GM12878 (cell line): ENCODE measurements around the gene BIRC7. TPM values are rescaled to one million over a fixed set of nuclear protein-coding genes. Genes with fewer than 3 reads are reported as not detected.

Source experiments
- ATAC-seq: fragments of 200-7000 bp; cut with Tn5 transposase; 3 replicates; pipeline ENCODE4 v1.9.1; 2020; ENCODE audit warnings: mild to moderate bottlenecking, moderate library complexity
- BruUV-seq: library from RNA; stranded (reverse); fragments of 400-500 nt; replicated peaks from 2 replicates; lab custom pipeline; 2021; lab: Mats Ljungman, UMichigan
- CTCF ChIA-PET: fragments of 300-600 bp; sonication (Branson Sonifier 250); formaldehyde crosslinking; extraction: SDS; loops from one replicate; lab custom pipeline; 2021; ENCODE audit warnings: inconsistent platforms; lab: Yijun Ruan, JAX
- POLR2A ChIA-PET: fragments of 350-600 bp; formaldehyde crosslinking; extraction: SDS; loops from one replicate; lab custom pipeline; 2021; ENCODE audit warnings: inconsistent platforms; lab: Charles Lee
- RAD21 ChIA-PET: fragments of 300-600 bp; sonication (Branson Sonifier 250); formaldehyde crosslinking; loops from one replicate; lab custom pipeline; 2023; ENCODE audit warnings: antibody characterized with exemption; ENCODE audit not compliant: unreplicated experiment; lab: Charles Lee
- SMC1A ChIA-PET: fragments of 300-600 bp; sonication (Branson Sonifier 250); formaldehyde crosslinking; loops from one replicate; lab custom pipeline; 2023; ENCODE audit not compliant: unreplicated experiment, uncharacterized antibody; lab: Charles Lee
- DNase-seq: peaks from one replicate; pipeline ENCODE4 v3.0.0-alpha.2; 2011; ENCODE audit warnings: low read depth, low spot score
- FAIRE-seq: peaks from 3 replicates; lab custom pipeline; 2011; peaks lifted over from hg19 to GRCh38; lab: Jason Lieb, UNC
- H2AFZ ChIP-seq: 2 replicates; pipeline ENCODE4 v1.6.0; 2011; ENCODE audit warnings: low read depth, low read length, control low read depth; ENCODE audit not compliant: control insufficient read depth
- H3K27ac ChIP-seq: 2 replicates; pipeline ENCODE4 v1.5.1; 2011; ENCODE audit warnings: control low read depth; ENCODE audit not compliant: control insufficient read depth, insufficient read depth
- H3K27me3 ChIP-seq, 2 experiments: replicated peaks in 1 of 2; 2 replicates each; pipeline versions ENCODE4 v1.6.0 to v1.6.1; 2011; ENCODE audit warnings: low read length in 1 of 2; ENCODE audit not compliant: control insufficient read depth in 2 of 2, insufficient read depth in 2 of 2
- H3K36me3 ChIP-seq, 2 experiments: 2 replicates each; pipeline ENCODE4 v1.5.1; 2011; ENCODE audit warnings: low read length in 1 of 2; ENCODE audit not compliant: control insufficient read depth in 2 of 2, insufficient read depth in 2 of 2
- H3K4me1 ChIP-seq: 2 replicates; pipeline ENCODE4 v1.6.1; 2011; ENCODE audit warnings: mild to moderate bottlenecking, low read length, moderate library complexity, mixed read lengths; ENCODE audit not compliant: control insufficient read depth, insufficient read depth
- H3K4me2 ChIP-seq: 2 replicates; pipeline ENCODE4 v1.6.0; 2011; ENCODE audit warnings: control low read depth; ENCODE audit not compliant: control insufficient read depth, insufficient read depth
- H3K4me3 ChIP-seq: fragments of 200-600 bp; sonication (generic); 2 replicates; pipeline ENCODE4 v1.5.1; 2016
- H3K79me2 ChIP-seq: 2 replicates; pipeline ENCODE4 v1.6.0; 2011; ENCODE audit warnings: low read length; ENCODE audit not compliant: control insufficient read depth, insufficient read depth
- H3K9ac ChIP-seq: 2 replicates; pipeline ENCODE4 v1.8.0; 2011; ENCODE audit warnings: low read length, control low read depth, mixed read lengths; ENCODE audit not compliant: control insufficient read depth, insufficient read depth
- H3K9me3 ChIP-seq: replicated peaks from 3 replicates; pipeline ENCODE4 v1.5.1; 2011; ENCODE audit warnings: mild to moderate bottlenecking, low read length; ENCODE audit not compliant: control insufficient read depth, insufficient read depth
- H4K20me1 ChIP-seq: 2 replicates; pipeline ENCODE4 v1.6.0; 2011; ENCODE audit not compliant: control insufficient read depth, insufficient read depth
- BRCA1 ChIP-seq: IDR thresholded peaks from 2 replicates; pipeline ENCODE4 v1.6.1; 2011; ENCODE audit warnings: low read depth, low read length, improper control_type of control experiment
- CEBPB ChIP-seq, 2 experiments: fragments of 150-350 bp in 1 of 2; IDR thresholded peaks; 2 replicates each; pipeline ENCODE4 v1.6.1; 2012 to 2014; ENCODE audit warnings: low read depth in 2 of 2, low read length in 2 of 2, borderline replicate concordance in 1 of 2, inconsistent platforms in 1 of 2
- CREB1 ChIP-seq: IDR thresholded peaks from 2 replicates; pipeline ENCODE4 v1.6.1; 2012; ENCODE audit warnings: low read depth, mild to moderate bottlenecking, inconsistent platforms
- CREM ChIP-seq: IDR thresholded peaks from 2 replicates; pipeline ENCODE4 v1.6.1; 2014; ENCODE audit warnings: antibody characterized with exemption, low read depth
- EED ChIP-seq: sonication (generic); IDR thresholded peaks from 2 replicates; pipeline ENCODE4 v1.6.1; 2016; ENCODE audit warnings: antibody characterized with exemption, low read depth
- EP300 ChIP-seq, 2 experiments: fragments of 150-350 bp in 1 of 2; IDR thresholded peaks; 2 replicates each; pipeline ENCODE4 v1.6.1; 2011 to 2012; ENCODE audit warnings: low read depth in 2 of 2, low read length in 2 of 2, borderline replicate concordance in 1 of 2, improper control_type of control experiment in 1 of 2, inconsistent platforms in 1 of 2; ENCODE audit not compliant: control insufficient read depth in 1 of 2
- ETV6 ChIP-seq, 2 experiments: fragments of 450-650 bp in 1 of 2; IDR thresholded peaks in 1 of 2; conservative IDR thresholded peaks in 1 of 2; 2 replicates each; pipeline ENCODE4 v1.6.1; 2014; ENCODE audit warnings: antibody characterized with exemption in 1 of 2, borderline replicate concordance in 1 of 2, low read depth in 1 of 2, mild to moderate bottlenecking in 1 of 2, moderate library complexity in 1 of 2
- FOXM1 ChIP-seq: IDR thresholded peaks from 2 replicates; pipeline ENCODE4 v1.6.1; 2012; ENCODE audit warnings: low read depth, mild to moderate bottlenecking, inconsistent platforms, low read length, moderate library complexity
- IRF3 ChIP-seq: fragments of 450-650 bp; IDR thresholded peaks from 2 replicates; pipeline ENCODE4 v1.6.1; 2014; ENCODE audit warnings: mild to moderate bottlenecking
- IRF4 ChIP-seq: IDR thresholded peaks from 2 replicates; pipeline ENCODE4 v1.6.1; 2011; ENCODE audit warnings: low read depth, low read length
- MYC ChIP-seq: IDR thresholded peaks from 2 replicates; pipeline ENCODE4 v1.6.1; 2011; ENCODE audit warnings: mild to moderate bottlenecking, low read length, moderate library complexity, inconsistent platforms; ENCODE audit not compliant: insufficient read depth, insufficient replicate concordance, insufficient read length, severe bottlenecking
- NFYA ChIP-seq: IDR thresholded peaks from 2 replicates; pipeline ENCODE4 v1.6.1; 2011; ENCODE audit warnings: low read depth, mild to moderate bottlenecking, low read length, improper control_type of control experiment, borderline replicate concordance
- PAX8 ChIP-seq: fragments of 450-650 bp; IDR thresholded peaks from 2 replicates; pipeline ENCODE4 v1.6.1; 2017; ENCODE audit warnings: mild to moderate bottlenecking, moderate library complexity
- PML ChIP-seq: IDR thresholded peaks from 2 replicates; pipeline ENCODE4 v1.6.1; 2012; ENCODE audit warnings: low read length, inconsistent platforms
- RUNX3 ChIP-seq: IDR thresholded peaks from 2 replicates; pipeline ENCODE4 v1.6.1; 2012; ENCODE audit warnings: low read length, inconsistent platforms
- SMAD1 ChIP-seq: fragments of 450-650 bp; IDR thresholded peaks from 2 replicates; pipeline ENCODE4 v1.6.1; 2018; ENCODE audit warnings: mild to moderate bottlenecking, low read depth; ENCODE audit not compliant: partially characterized antibody
- SUPT20H ChIP-seq: IDR thresholded peaks from 2 replicates; pipeline ENCODE4 v1.6.1; 2011; ENCODE audit warnings: low read depth, mild to moderate bottlenecking, low read length, moderate library complexity, borderline replicate concordance; ENCODE audit not compliant: control insufficient read depth
- ZNF24 ChIP-seq: fragments of 450-650 bp; IDR thresholded peaks from 2 replicates; pipeline ENCODE4 v1.6.1; 2017; ENCODE audit warnings: antibody characterized with exemption, mild to moderate bottlenecking
- ZNF274 ChIP-seq: IDR thresholded peaks from one replicate; pipeline ENCODE4 v1.8.0; 2011; ENCODE audit not compliant: insufficient read length, insufficient read depth
- ZNF384 ChIP-seq: IDR thresholded peaks from 2 replicates; pipeline ENCODE4 v1.6.1; 2012; ENCODE audit warnings: low read depth, mild to moderate bottlenecking, low read length, improper control_type of control experiment, borderline replicate concordance
- WGBS: methylation state at CpG from one replicate; pipeline ENCODE4 v1.1.6; 2016; ENCODE audit warnings: low lambda C conversion rate; ENCODE audit not compliant: insufficient replicate concordance, insufficient coverage; ENCODE audit errors: missing lambda C conversion rate; 5-methylcytosine and 5-hydroxymethylcytosine counted together
- in situ Hi-C: fragments of 300-500 bp; cut with MboI; formaldehyde crosslinking; loops from 9 replicates; pipeline ENCODE4 v1.14.3; 2018; ENCODE audit warnings: mixed read lengths
- intact Hi-C: fragments of 100-400 bp; cut with micrococcal nuclease; formaldehyde crosslinking; loops from one replicate; pipeline ENCODE4 v1.14.2; 2022; ENCODE audit not compliant: unreplicated experiment
- polyA plus RNA-seq, 11 experiments: library from polyadenylated mRNA; depleted of rRNA in 4 of 11; unstranded in 6 of 11; stranded (reverse) in 5 of 11; fragments of >200 nt; fragmentation: Nextera tagmentation in 4 of 11; fragmentation: Illumina TruSeq in 1 of 11; extraction: Ambion mirVana in 4 of 11; extraction: Trizol in 1 of 11; gene quantifications; 1 replicate in 1 of 11; 2 replicates in 10 of 11; pipeline versions ENCODE4 v1.2.1 to v1.2.3, GENCODE V29; 2011 to 2016; ENCODE audit warnings: inconsistent platforms in 2 of 11, missing spikeins in 2 of 11, low read depth in 1 of 11
- total RNA-seq, 4 experiments: library from RNA; depleted of rRNA in 3 of 4; stranded (reverse); fragments of >200 nt in 3 of 4; fragmentation: Illumina TruSeq in 1 of 4; extraction: Trizol in 1 of 4; gene quantifications; 2 replicates each; pipeline versions ENCODE4 v1.2.1 to v1.2.3, GENCODE V29; 2013 to 2021

The BIRC7 gene
- total and polyA plus RNA-seq, 10 of the 15 experiments (the other 5 are each of a cell fraction or from before 2014, with no cell fraction given), result 0.31 TPM; not detected in 9

- intact Hi-C loops, result loop anchor here (5.0 kb wide), 1 partner anchor 50 kb away; no protein-coding TSS in a partner anchor
- Histone ChIP-seq H3K4me1 (peaks cover 3% of the 10 kb centered on the region), H3K36me3 (peaks cover 3 to 6% of the 10 kb centered on the region in 2 experiments; a peak in 3 of 4 replicates), H2AFZ (peak within 1 kb of the TSS; percentile 64), H3K79me2 (peaks cover 26% of the 10 kb centered on the region), H3K9me3 (no peaks in the 10 kb centered on the region), H3K9ac (peak within 1 kb of the TSS; percentile 95), H3K4me2 (peak within 1 kb of the TSS; percentile 95), H4K20me1 (no peaks in the 10 kb centered on the region), H3K27ac (peak within 1 kb of the TSS; percentile 76), H3K4me3 (peak within 1 kb of the TSS; percentile 91), H3K27me3 (no peaks in the 10 kb centered on the region)
- peak; percentile 70 for FAIRE-seq
- POLR2A ChIA-PET, result interaction anchor here (0.6 kb wide), 1 partner anchor 886 kb away, joined by 5 read pairs; the partner anchor contains the start of gene RPS21
- peak; percentile 28 for DNase-seq
- BruUV-seq, result no TSS peak
- peak; percentile 97 for ATAC-seq
- under 1% methylated on average over 50 of the region's 97 CpGs for WGBS
- SMC1A ChIA-PET, result interaction anchor here (0.8 kb wide), 1 partner anchor 265 kb away, joined by 3 read pairs; the partner anchor contains the start of gene PTK6
- RAD21 ChIA-PET, result no interaction called here
- in situ Hi-C loops, result no loop called here
- CTCF ChIA-PET, result interaction anchor here (0.6 kb wide), 1 partner anchor 49 kb away, joined by 4 read pairs; no protein-coding TSS in a partner anchor
- TF ChIP-seq CEBPB (IDR thresholded peaks at IDR 0.05; ENCODE audit: borderline replicate concordance in 1 of 2, low read depth in 2 of 2, low read length in 2 of 2), result no peak
- TF ChIP-seq IRF4, result no peak
- TF ChIP-seq EED, result no peak
- TF ChIP-seq NFYA, result no peak
- no peak for TF ChIP-seq SMAD1
- no peak for TF ChIP-seq RUNX3
- TF ChIP-seq CREM, result peak; percentile 82
- no peak for TF ChIP-seq EP300 (IDR thresholded peaks at IDR 0.05; ENCODE audit: borderline replicate concordance in 1 of 2, control insufficient read depth in 1 of 2, low read depth in 2 of 2, low read length in 2 of 2)
- no peak for TF ChIP-seq ZNF384
- TF ChIP-seq IRF3, result 0 out of 2 replicates have a peak, but pooled peaks have one; percentile 27
- TF ChIP-seq CREB1, result peak; percentile 89
- no peak for TF ChIP-seq ZNF24
- no peak for TF ChIP-seq PML
- TF ChIP-seq ETV6 (conservative IDR thresholded peaks at IDR 0.05 in 1 of 2, IDR thresholded peaks at IDR 0.05 in 1 of 2; ENCODE audit: borderline replicate concordance in 1 of 2, low read depth in 1 of 2), result no peak
- TF ChIP-seq MYC, result no peak
- TF ChIP-seq SUPT20H, result no peak
- TF ChIP-seq ZNF274, result no peak
- no peak for TF ChIP-seq PAX8
- no peak for TF ChIP-seq BRCA1
- no peak for TF ChIP-seq FOXM1
Observed at GRCh38 chr20:63272105-63273058, 36.7 kb downstream of the BIRC7 start, which contains the start of gene ARFGAP1. ARFGAP1 (plus strand) TSS chr20:63272813; CDS start chr20:63275581, 2,768 bp downstream.
